Measurements from ENCODE around the gene SLC4A1AP. TPM values are rescaled to one million over a fixed set of nuclear protein-coding genes. Genes with fewer than 3 reads are reported as not detected.

SLC4A1AP gene
- total RNA-seq, 1 experiment from 2014 or later, result 20.8 TPM

- no peak overlapping the region; a peak in 1 of 7 replicates for H3K27ac Mint-ChIP-seq
- H3K9me3 Mint-ChIP-seq, result no peaks in the 10 kb centered on the region
These were observed 44.0 kb downstream of the SLC4A1AP start for GRCh38 chr2:27707462-27708256.

More at GRCh38 chr2:27707462-27708256, 44.0 kb downstream of the SLC4A1AP start:
- Histone ChIP-seq H4K8ac (replicated peaks; ENCODE audit: insufficient read length, low read depth, low read length) (no peak overlapping the region), H3K23me2 (ENCODE audit: insufficient read length, low read depth, low read length, poor library complexity, severe bottlenecking) (no peaks in the 10 kb centered on the region), H3K14ac (ENCODE audit: insufficient read depth, low read length) (no peak overlapping the region), H3K18ac (ENCODE audit: insufficient read length, low read depth, low read length) (no peak overlapping the region), H3K27ac (ENCODE audit: insufficient read length, low read depth, low read length) (no peak overlapping the region), H3K9me3 (ENCODE audit: control insufficient read depth, low read depth, low read length) (no peaks in the 10 kb centered on the region), H3K27me3 (ENCODE audit: insufficient read depth, low read length) (no peaks in the 10 kb centered on the region), H2BK12ac (ENCODE audit: insufficient read length, low read depth, low read length) (no peak overlapping the region), H3K4me1 (ENCODE audit: insufficient read depth, low read length) (no peaks in the 10 kb centered on the region; the same call in 1 of the 2 replicates), H2AFZ (ENCODE audit: low read length) (no peak overlapping the region), H4K91ac (ENCODE audit: insufficient read length, low read depth, low read length) (no peak overlapping the region), H3K23ac (ENCODE audit: insufficient read length, low read depth, low read length) (no peak overlapping the region), H2BK20ac (ENCODE audit: low read depth, low read length, poor library complexity, severe bottlenecking) (no peak overlapping the region), H2BK120ac (ENCODE audit: low read depth, low read length, poor library complexity, severe bottlenecking) (no peak overlapping the region), H2AK5ac (ENCODE audit: insufficient read length, low read length) (no peak overlapping the region), H2BK15ac (ENCODE audit: low read depth, low read length) (no peak overlapping the region), H3K4me2 (ENCODE audit: insufficient read depth, insufficient read length, low read length) (no peak overlapping the region), H4K5ac (ENCODE audit: insufficient read length, low read depth, low read length) (no peak overlapping the region), H3K4ac (ENCODE audit: low read depth, low read length) (no peak overlapping the region), H2BK5ac (ENCODE audit: insufficient read length, low read length) (no peak overlapping the region), H3K9ac (ENCODE audit: extremely low read depth, insufficient read length, low read length) (no peak overlapping the region), H3K79me1 (ENCODE audit: insufficient read depth, low read depth, low read length, poor library complexity, severe bottlenecking) (no peaks in the 10 kb centered on the region), H3T11ph (ENCODE audit: low read length) (no peak overlapping the region), H4K20me1 (ENCODE audit: control insufficient read depth, insufficient read depth, insufficient read length) (no peaks in the 10 kb centered on the region), H3K79me2 (ENCODE audit: insufficient read depth, low read length) (no peaks in the 10 kb centered on the region), H3K56ac (ENCODE audit: insufficient read length, low read depth, low read length) (no peak overlapping the region)
- WGBS (ENCODE audit: extremely low coverage, insufficient read length, low lambda C conversion rate), result no CpG with 5 or more reads among the region's 9 CpGs
- Mint-ChIP-seq H3K4me1 (peaks cover 10 to 24% of the 10 kb centered on the region in 2 experiments), H3K4me3 (no peak overlapping the region), H3K27me3 (ENCODE audit: low read depth) (peaks cover 1% of the 10 kb centered on the region; the same call in 1 of the 2 replicates), H3K36me3 (ENCODE audit: insufficient read depth in 1 of 3, low read depth in 3 of 3) (no peaks in the 10 kb centered on the region; a peak in 1 of 7 replicates)
- no peak for TF ChIP-seq CTCF (conservative IDR thresholded peaks at IDR 0.05)
- no peak for DNase-seq

Data from H9 (cell line).